Stimulated activated CD8-positive, alpha-beta memory T cell treated with anti-CD3 and anti-CD28 coated beads, Interleukin-4, amount 100 ng/mL, for 1 hour (primary cell): Measurements from ENCODE around the gene GPR108.

Experiments used
- DNase-seq, 2 donors: peaks; one replicate each; pipeline ENCODE4 v3.0.0-alpha.2; 2020; ENCODE audit warnings: low read depth in 2 of 2, low spot score in 1 of 2

Gene GPR108

GRCh38 chr19:6682607-6683128, 54.7 kb downstream of the GPR108 start:
- DNase-seq: no peak

- no peak for DNase-seq
Observed at GRCh38 chr19:6680141-6680540, 57.2 kb downstream of the GPR108 start.
